ENCODE data around the gene CENPO. TPM values are rescaled to one million over a fixed set of nuclear protein-coding genes. Genes with fewer than 3 reads are reported as not detected.

Gene CENPO
- total and polyA plus RNA-seq, 2 experiments from 2014 or later: 9.7 to 14.6 TPM

GRCh38 chr2:24774373-24774772 lies 18.9 kb upstream of the CENPO start:
- H3K9me2 ChIP-seq (replicated peaks; ENCODE audit: insufficient read depth): no peaks in the 10 kb centered on the region
- no peak overlapping the region for H3K4me2 ChIP-seq
- no peaks in the 10 kb centered on the region for H4K20me1 ChIP-seq (ENCODE audit: insufficient read depth, poor library complexity, severe bottlenecking)
- DNase-seq (ENCODE audit: low spot score): no peak
- WGBS (ENCODE audit: low lambda C conversion rate, missing lambda C conversion rate): 82% methylated on average over 3 of the region's 3 CpGs
- H3K9me3 ChIP-seq (ENCODE audit: low read depth): no peaks in the 10 kb centered on the region
- H3K27me3 ChIP-seq: no peaks in the 10 kb centered on the region
- no peak overlapping the region for H3K27ac ChIP-seq
- peaks cover 7% of the 10 kb centered on the region for H3K4me1 ChIP-seq (ENCODE audit: insufficient read depth)
- H3K79me2 ChIP-seq: no peaks in the 10 kb centered on the region
- no peak overlapping the region for H2AFZ ChIP-seq
- TF ChIP-seq EZH2phosphoT487 (IDR thresholded peaks at IDR 0.05; ENCODE audit: low read depth, severe bottlenecking, unreplicated experiment): no peak
- no peak for TF ChIP-seq CTCF (IDR thresholded peaks at IDR 0.05; ENCODE audit: poor library complexity)
- no peak for TF ChIP-seq EZH2 (IDR thresholded peaks at IDR 0.05; ENCODE audit: borderline replicate concordance)
- no peak overlapping the region for H3K4me3 ChIP-seq
- no peaks in the 10 kb centered on the region for H3K36me3 ChIP-seq (replicated peaks; ENCODE audit: insufficient read depth, low read depth)

GRCh38 chr2:24779116-24779515 lies 14.1 kb upstream of the CENPO start:
- H2AFZ ChIP-seq: peak overlapping the region; percentile 41
- peak overlapping the region; percentile 87 for H3K27ac ChIP-seq
- no peak overlapping the region for H3K4me3 ChIP-seq
- H3K27me3 ChIP-seq: no peaks in the 10 kb centered on the region
- H3K4me2 ChIP-seq: no peak overlapping the region
- TF ChIP-seq EZH2 (IDR thresholded peaks at IDR 0.05; ENCODE audit: borderline replicate concordance) (no peak), EZH2phosphoT487 (IDR thresholded peaks at IDR 0.05; ENCODE audit: low read depth, severe bottlenecking, unreplicated experiment) (no peak), CTCF (IDR thresholded peaks at IDR 0.05; ENCODE audit: poor library complexity) (no peak)
- H3K36me3 ChIP-seq (replicated peaks; ENCODE audit: insufficient read depth, low read depth): no peaks in the 10 kb centered on the region
- H4K20me1 ChIP-seq (ENCODE audit: insufficient read depth, poor library complexity, severe bottlenecking): no peaks in the 10 kb centered on the region
- H3K9me3 ChIP-seq (ENCODE audit: low read depth): no peaks in the 10 kb centered on the region
- H3K9me2 ChIP-seq (replicated peaks; ENCODE audit: insufficient read depth): no peaks in the 10 kb centered on the region
- 76% methylated on average over 2 of the region's 2 CpGs for WGBS (ENCODE audit: low lambda C conversion rate, missing lambda C conversion rate)
- no peaks in the 10 kb centered on the region for H3K79me2 ChIP-seq
- peak; percentile 30 for DNase-seq (ENCODE audit: low spot score)
- peaks cover 7% of the 10 kb centered on the region for H3K4me1 ChIP-seq (ENCODE audit: insufficient read depth)

- no peaks in the 10 kb centered on the region for H3K9me3 ChIP-seq (ENCODE audit: low read depth)
- no peak for TF ChIP-seq EZH2phosphoT487 (IDR thresholded peaks at IDR 0.05; ENCODE audit: low read depth, severe bottlenecking, unreplicated experiment)
- TF ChIP-seq CTCF (IDR thresholded peaks at IDR 0.05; ENCODE audit: poor library complexity): no peak
- TF ChIP-seq EZH2 (IDR thresholded peaks at IDR 0.05; ENCODE audit: borderline replicate concordance): no peak
- H3K9me2 ChIP-seq (replicated peaks; ENCODE audit: insufficient read depth): no peaks in the 10 kb centered on the region
- no peaks in the 10 kb centered on the region for H3K79me2 ChIP-seq
- no peak overlapping the region for H3K4me3 ChIP-seq
- no peaks in the 10 kb centered on the region for H3K27me3 ChIP-seq
- 87% methylated on average over 3 of the region's 3 CpGs for WGBS (ENCODE audit: low lambda C conversion rate, missing lambda C conversion rate)
- H2AFZ ChIP-seq: no peak overlapping the region
- no peak overlapping the region for H3K27ac ChIP-seq
- peaks cover 4% of the 10 kb centered on the region for H3K4me1 ChIP-seq (ENCODE audit: insufficient read depth)
- H4K20me1 ChIP-seq (ENCODE audit: insufficient read depth, poor library complexity, severe bottlenecking): no peaks in the 10 kb centered on the region
- H3K4me2 ChIP-seq: no peak overlapping the region
- H3K36me3 ChIP-seq (replicated peaks; ENCODE audit: insufficient read depth, low read depth): no peaks in the 10 kb centered on the region
- DNase-seq (ENCODE audit: low spot score): no peak
Observed at GRCh38 chr2:24783641-24784040, 9.6 kb upstream of the CENPO start.
